Testis (tissue), 3 donors: ENCODE measurements around the gene PCDHB5. TPM values are rescaled to one million over a fixed set of nuclear protein-coding genes. Genes with fewer than 3 reads are reported as not detected.

Source experiments
- DNase-seq: peaks from one replicate; pipeline ENCODE4 v3.0.0-alpha.2; 2019
- H3K27ac ChIP-seq, 2 donors: fragments of 200-600 bp; sonication (generic); one replicate each; pipeline ENCODE4 v1.5.1; 2019
- H3K27me3 ChIP-seq: fragments of 200-600 bp; sonication (generic); one replicate; pipeline ENCODE4 v1.5.1; 2019
- H3K36me3 ChIP-seq: fragments of 200-600 bp; sonication (generic); one replicate; pipeline ENCODE4 v1.5.1; 2017; ENCODE audit warnings: low read depth; ENCODE audit errors: missing control alignments
- H3K4me1 ChIP-seq: fragments of 200-600 bp; sonication (generic); one replicate; pipeline ENCODE4 v1.5.1; 2019
- H3K4me3 ChIP-seq, 2 donors: fragments of 200-600 bp; sonication (generic); one replicate each; pipeline ENCODE4 v1.5.1; 2017 to 2019
- H3K9me3 ChIP-seq: fragments of 200-600 bp; sonication (generic); one replicate; pipeline ENCODE4 v1.5.1; 2017
- CTCF ChIP-seq, 3 experiments: fragments of 450-650 bp in 2 of 3; fragments of 200-600 bp in 1 of 3; sonication (generic) in 1 of 3; IDR thresholded peaks; one replicate each; pipeline ENCODE4 v1.5.1; 2016 to 2019; ENCODE audit warnings: antibody characterized with exemption in 3 of 3, mild to moderate bottlenecking in 2 of 3, moderate library complexity in 1 of 3
- POLR2A ChIP-seq: fragments of 450-650 bp; IDR thresholded peaks from one replicate; pipeline ENCODE4 v1.6.1; 2017; ENCODE audit warnings: antibody characterized with exemption, mild to moderate bottlenecking, moderate library complexity
- WGBS, 2 donors: methylation state at CpG; one replicate each; pipeline ENCODE4 v1.1.5; 2018; 5-methylcytosine and 5-hydroxymethylcytosine counted together
- intact Hi-C: fragments of 100-400 bp; cut with DNase I; formaldehyde crosslinking; loops from one replicate; pipeline ENCODE4 v1.15.1; 2023; ENCODE audit warnings: low total_unique reads
- polyA plus RNA-seq: library from polyadenylated mRNA; stranded (reverse); fragments of 350-450 nt; fragmentation: Illumina TruSeq; extraction: RNeasy Lipid Tissue Mini Kit (QIAGEN cat#74804); gene quantifications from one replicate; pipeline ENCODE4 v1.2.3, GENCODE V29; 2014; ENCODE audit warnings: low read depth, low replicate concordance; ENCODE audit not compliant: insufficient read depth
- total RNA-seq, 2 donors: library from RNA; depleted of rRNA; stranded (reverse); fragments of >200 nt; gene quantifications; one replicate each; pipeline ENCODE4 v1.2.3, GENCODE V29; 2016

The PCDHB5 gene
- total and polyA plus RNA-seq, 3 donors from 2014 or later = 5.5 to 11.7 (median 10.5) TPM

- intact Hi-C loops = no loop called here
- no peaks in the 10 kb centered on the region for H3K36me3 ChIP-seq
- H3K4me1 ChIP-seq = no peaks in the 10 kb centered on the region
- no peaks in the 10 kb centered on the region for H3K9me3 ChIP-seq
- peak; percentile 64 to 77 (median 75) for TF ChIP-seq CTCF (IDR thresholded peaks at IDR 0.05)
- TF ChIP-seq POLR2A = no peak
- no peak within 1 kb of the TSS for H3K4me3 ChIP-seq
- H3K27me3 ChIP-seq = no peaks in the 10 kb centered on the region
- DNase-seq = peak; percentile 83
- WGBS, 2 donors = 12 to 16% methylated on average over 9 of the region's 9 CpGs
- H3K27ac ChIP-seq = no peak within 1 kb of the TSS
Measured at GRCh38 chr5:141186897-141187512, 52.0 kb downstream of the PCDHB5 start, which contains the start of gene PCDHB9. TSS of gene PCDHB9 (plus strand) at chr5:141187161. CDS start at chr5:141187319, 158 bp downstream.

Other genes starting within 250 kb of the PCDHB5 start
- gene PCDHAC1, start 208.9 kb upstream of the PCDHB5 start, total RNA-seq = 1 to 10 TPM; 5.5 to 7.5 TPM
- gene PCDHAC1, start 208.9 kb upstream of the PCDHB5 start, polyA plus RNA-seq = 1.8 TPM
- 10 to 100 TPM; 15.5 to 19.6 TPM for gene PCDHAC2, start 168.7 kb upstream of the PCDHB5 start, total RNA-seq
- 9.4 TPM for gene PCDHAC2, start 168.7 kb upstream of the PCDHB5 start, polyA plus RNA-seq
- gene PCDHB1, start 83.8 kb upstream of the PCDHB5 start, total RNA-seq = under 1 TPM; 0.12 to 0.16 TPM
- 0.07 TPM for gene PCDHB1, start 83.8 kb upstream of the PCDHB5 start, polyA plus RNA-seq
- gene PCDHB2, start 40.6 kb upstream of the PCDHB5 start, total RNA-seq = 10 to 100 TPM; 10.2 to 12.1 TPM
- gene PCDHB2, start 40.6 kb upstream of the PCDHB5 start, polyA plus RNA-seq = 6.6 TPM
- 1 to 10 TPM; 3.1 to 6.5 TPM for gene PCDHB3, start 34.7 kb upstream of the PCDHB5 start, total RNA-seq
- 1.6 TPM for gene PCDHB3, start 34.7 kb upstream of the PCDHB5 start, polyA plus RNA-seq
- 1 to 10 TPM; 2.4 to 4.0 TPM for gene PCDHB4, start 13.4 kb upstream of the PCDHB5 start, total RNA-seq
- 1.2 TPM for gene PCDHB4, start 13.4 kb upstream of the PCDHB5 start, polyA plus RNA-seq
- gene PCDHB6, start 14.9 kb downstream of the PCDHB5 start, total RNA-seq = 1 to 10 TPM; 3.7 to 4.4 TPM
- 6.2 TPM for gene PCDHB6, start 14.9 kb downstream of the PCDHB5 start, polyA plus RNA-seq
- gene PCDHB7, start 37.4 kb downstream of the PCDHB5 start, total RNA-seq = 1 to 10 TPM; 3.3 to 3.4 TPM
- 2.6 TPM for gene PCDHB7, start 37.4 kb downstream of the PCDHB5 start, polyA plus RNA-seq
- 1 to 10 TPM; 3.8 to 4.3 TPM for gene PCDHB8, start 42.6 kb downstream of the PCDHB5 start, total RNA-seq
- gene PCDHB8, start 42.6 kb downstream of the PCDHB5 start, polyA plus RNA-seq = 2.1 TPM
- gene PCDHB16, start 47.2 kb downstream of the PCDHB5 start, total RNA-seq = 1 to 10 TPM; 2.6 to 3.3 TPM
- gene PCDHB16, start 47.2 kb downstream of the PCDHB5 start, polyA plus RNA-seq = 1.9 TPM
- gene PCDHB9, start 52.0 kb downstream of the PCDHB5 start, total RNA-seq = 1 to 10 TPM; 5.7 to 8.7 TPM
- 4.8 TPM for gene PCDHB9, start 52.0 kb downstream of the PCDHB5 start, polyA plus RNA-seq
- 1 to 10 TPM; 4.0 to 4.9 TPM for gene PCDHB10, start 57.1 kb downstream of the PCDHB5 start, total RNA-seq
- 1.5 TPM for gene PCDHB10, start 57.1 kb downstream of the PCDHB5 start, polyA plus RNA-seq
- gene PCDHB11, start 64.4 kb downstream of the PCDHB5 start, total RNA-seq = 1 to 10 TPM; 4.0 to 4.2 TPM
- gene PCDHB11, start 64.4 kb downstream of the PCDHB5 start, polyA plus RNA-seq = 0.63 TPM
- 1 to 10 TPM; 6.1 to 6.5 TPM for gene PCDHB12, start 73.5 kb downstream of the PCDHB5 start, total RNA-seq
- gene PCDHB12, start 73.5 kb downstream of the PCDHB5 start, polyA plus RNA-seq = 1.4 TPM
- gene PCDHB13, start 78.7 kb downstream of the PCDHB5 start, total RNA-seq = 1 to 10 TPM; 8.6 to 9.3 TPM
- gene PCDHB13, start 78.7 kb downstream of the PCDHB5 start, polyA plus RNA-seq = 2.6 TPM
- 1 to 10 TPM; 7.9 to 8.0 TPM for gene PCDHB14, start 88.1 kb downstream of the PCDHB5 start, total RNA-seq
- 2.7 TPM for gene PCDHB14, start 88.1 kb downstream of the PCDHB5 start, polyA plus RNA-seq
- 10 to 100 TPM; 22.1 to 27.6 TPM for gene PCDHB15, start 110.2 kb downstream of the PCDHB5 start, total RNA-seq
- 10.3 TPM for gene PCDHB15, start 110.2 kb downstream of the PCDHB5 start, polyA plus RNA-seq
- gene SLC25A2, start 168.8 kb downstream of the PCDHB5 start, total RNA-seq = 1 to 10 TPM; 4.0 to 4.4 TPM
- 15.9 TPM for gene SLC25A2, start 168.8 kb downstream of the PCDHB5 start, polyA plus RNA-seq
- gene TAF7, start 185.6 kb downstream of the PCDHB5 start, total RNA-seq = 100 to 1,000 TPM; 112 to 131 TPM
- gene TAF7, start 185.6 kb downstream of the PCDHB5 start, polyA plus RNA-seq = 137 TPM
- 10 to 100 TPM in 1 of 2 donors, 1 to 10 TPM in 1; 8.7 to 13.1 TPM for gene PCDHGA1, start 195.3 kb downstream of the PCDHB5 start, total RNA-seq
- gene PCDHGA1, start 195.3 kb downstream of the PCDHB5 start, polyA plus RNA-seq = 1.6 TPM
- gene PCDHGA2, start 203.6 kb downstream of the PCDHB5 start, total RNA-seq = 10 to 100 TPM; 19.4 to 31.0 TPM
- gene PCDHGA2, start 203.6 kb downstream of the PCDHB5 start, polyA plus RNA-seq = 5.6 TPM
- gene PCDHGA3, start 208.6 kb downstream of the PCDHB5 start, total RNA-seq = 10 to 100 TPM; 19.3 to 31.8 TPM
- 4.4 TPM for gene PCDHGA3, start 208.6 kb downstream of the PCDHB5 start, polyA plus RNA-seq
- gene PCDHGB1, start 214.9 kb downstream of the PCDHB5 start, total RNA-seq = 10 to 100 TPM; 12.5 to 16.4 TPM
- gene PCDHGB1, start 214.9 kb downstream of the PCDHB5 start, polyA plus RNA-seq = 0.92 TPM
- 10 to 100 TPM; 14.2 to 21.0 TPM for gene PCDHGA4, start 219.8 kb downstream of the PCDHB5 start, total RNA-seq
- gene PCDHGA4, start 219.8 kb downstream of the PCDHB5 start, polyA plus RNA-seq = 1.9 TPM
- gene PCDHGB2, start 224.8 kb downstream of the PCDHB5 start, total RNA-seq = 10 to 100 TPM; 16.6 to 20.4 TPM
- gene PCDHGB2, start 224.8 kb downstream of the PCDHB5 start, polyA plus RNA-seq = 1.5 TPM
- gene PCDHGA5, start 229.0 kb downstream of the PCDHB5 start, total RNA-seq = 10 to 100 TPM in 1 of 2 donors, 1 to 10 TPM in 1; 9.4 to 12.2 TPM
- 1.5 TPM for gene PCDHGA5, start 229.0 kb downstream of the PCDHB5 start, polyA plus RNA-seq
- gene PCDHGB3, start 235.0 kb downstream of the PCDHB5 start, total RNA-seq = 10 to 100 TPM; 11.3 to 17.1 TPM
- 0.74 TPM for gene PCDHGB3, start 235.0 kb downstream of the PCDHB5 start, polyA plus RNA-seq
- gene PCDHGA6, start 238.7 kb downstream of the PCDHB5 start, total RNA-seq = 10 to 100 TPM in 1 of 2 donors, 1 to 10 TPM in 1; 9.7 to 13.4 TPM
- 1.8 TPM for gene PCDHGA6, start 238.7 kb downstream of the PCDHB5 start, polyA plus RNA-seq
- gene PCDHGA7, start 247.5 kb downstream of the PCDHB5 start, total RNA-seq = 10 to 100 TPM; 11.1 to 12.7 TPM
- gene PCDHGA7, start 247.5 kb downstream of the PCDHB5 start, polyA plus RNA-seq = 1.6 TPM